B cell (primary cell): ENCODE results near the gene LURAP1L. TPM values are rescaled to one million over a fixed set of nuclear protein-coding genes. Genes with fewer than 3 reads are reported as not detected.

ENCODE experiments used
- ATAC-seq: fragments of 200-7000 bp; cut with Tn5 transposase; one replicate; pipeline ENCODE4 v1.10.0; 2021; ENCODE audit warnings: low read depth, mild to moderate bottlenecking, moderate number of reproducible peaks, moderate library complexity
- CTCF ChIA-PET: fragments of 350-600 bp; sonication (Branson Sonifier 250); formaldehyde crosslinking; loops from one replicate; lab custom pipeline; 2021; ENCODE audit warnings: antibody characterized with exemption, inconsistent platforms; lab: Charles Lee
- POLR2A ChIA-PET: fragments of 350-600 bp; sonication (Branson Sonifier 250); formaldehyde crosslinking; loops from one replicate; lab custom pipeline; 2021; ENCODE audit warnings: antibody characterized with exemption; lab: Charles Lee
- DNase-seq: peaks from one replicate; pipeline ENCODE4 v3.0.0; 2013
- H2AFZ ChIP-seq: 2 replicates; pipeline ENCODE4 v1.6.1; 2012; ENCODE audit warnings: mild to moderate bottlenecking, low read depth, low read length; ENCODE audit not compliant: insufficient read depth, poor library complexity, severe bottlenecking
- H3K27ac ChIP-seq, 2 donors: 1 replicate in 1 of 2; 2 replicates in 1 of 2; pipeline ENCODE4 v1.5.1; 2012 to 2013; ENCODE audit warnings: low read length in 2 of 2, mild to moderate bottlenecking in 2 of 2, moderate library complexity in 1 of 2
- H3K27me3 ChIP-seq, 4 experiments: fragments of 200-600 bp in 1 of 4; sonication (generic) in 1 of 4; replicated peaks in 1 of 4; 1 replicate in 2 of 4; 2 replicates in 2 of 4; pipeline versions ENCODE4 v1.6.1 to v1.7.0; 2013 to 2016; ENCODE audit warnings: low read length in 3 of 4, mild to moderate bottlenecking in 2 of 4, mixed read lengths in 1 of 4, moderate library complexity in 1 of 4; ENCODE audit not compliant: insufficient read depth in 4 of 4, control insufficient read depth in 3 of 4; ENCODE audit errors: control extremely low read depth in 1 of 4
- H3K36me3 ChIP-seq, 2 experiments: replicated peaks in 1 of 2; 1 replicate in 1 of 2; 2 replicates in 1 of 2; pipeline versions ENCODE4 v1.6.1 to v1.7.1; 2013; ENCODE audit warnings: low read length in 1 of 2; ENCODE audit not compliant: insufficient read depth in 2 of 2, control insufficient read depth in 1 of 2; ENCODE audit errors: control extremely low read depth in 1 of 2, extremely low read depth in 1 of 2
- H3K4me1 ChIP-seq, 2 donors: fragments of 200-600 bp in 1 of 2; sonication (generic) in 1 of 2; 1 replicate in 1 of 2; 2 replicates in 1 of 2; pipeline versions ENCODE4 v1.5.1 to v1.6.1; 2013 to 2017; ENCODE audit warnings: low read length in 2 of 2; ENCODE audit not compliant: control insufficient read depth in 2 of 2, insufficient read depth in 2 of 2
- H3K4me2 ChIP-seq: replicated peaks from 2 replicates; pipeline ENCODE3; 2012; ENCODE audit warnings: mild to moderate bottlenecking, low read depth, low read length; ENCODE audit not compliant: poor library complexity, severe bottlenecking
- H3K4me3 ChIP-seq, 5 experiments: fragments of 200-600 bp in 1 of 5; sonication (generic) in 1 of 5; 1 replicate in 3 of 5; 2 replicates in 2 of 5; pipeline versions ENCODE4 v1.5.1 to v1.7.0; 2011 to 2016; ENCODE audit warnings: low read length in 4 of 5, mild to moderate bottlenecking in 4 of 5, low read depth in 2 of 5, control low read depth in 1 of 5, moderate library complexity in 1 of 5; ENCODE audit not compliant: insufficient read depth in 1 of 5; ENCODE audit errors: control extremely low read depth in 1 of 5, extremely low read depth in 1 of 5
- H3K79me2 ChIP-seq: fragments of 200-600 bp; sonication (generic); one replicate; pipeline ENCODE4 v1.6.0; 2016; ENCODE audit warnings: low read length; ENCODE audit not compliant: control insufficient read depth, insufficient read depth
- H3K9ac ChIP-seq: fragments of 200-600 bp; sonication (generic); 2 replicates; pipeline ENCODE4 v1.6.1; 2017; ENCODE audit warnings: mild to moderate bottlenecking, low read length, moderate library complexity
- H3K9me3 ChIP-seq, 3 donors: one replicate each; pipeline versions ENCODE4 v1.6.1 to v1.7.1; 2013; ENCODE audit warnings: low read length in 2 of 3; ENCODE audit not compliant: control insufficient read depth in 2 of 3, insufficient read depth in 1 of 3; ENCODE audit errors: control extremely low read depth in 1 of 3
- H4K20me1 ChIP-seq: 2 replicates; pipeline ENCODE4 v1.6.0; 2012; ENCODE audit warnings: mild to moderate bottlenecking, low read length; ENCODE audit not compliant: insufficient read depth, control insufficient read depth, poor library complexity, severe bottlenecking
- H3K27ac Mint-ChIP-seq: one replicate; pipeline ENCODE4 v1.8.0; 2021; ENCODE audit warnings: mixed read lengths
- H3K27me3 Mint-ChIP-seq: one replicate; pipeline ENCODE4 v1.8.0; 2021; ENCODE audit warnings: mixed read lengths
- H3K4me1 Mint-ChIP-seq: one replicate; pipeline ENCODE4 v1.8.0; 2021; ENCODE audit warnings: mixed read lengths
- H3K4me3 Mint-ChIP-seq: one replicate; pipeline ENCODE4 v1.8.0; 2021; ENCODE audit warnings: mixed read lengths
- H3K9me3 Mint-ChIP-seq: one replicate; pipeline ENCODE4 v1.8.0; 2022; ENCODE audit warnings: mixed read lengths; ENCODE audit not compliant: insufficient read depth
- CTCF ChIP-seq: fragments of 200-600 bp; IDR thresholded peaks from one replicate; pipeline ENCODE4 v1.8.0; 2022; ENCODE audit warnings: antibody characterized with exemption, mild to moderate bottlenecking
- EZH2 ChIP-seq: IDR thresholded peaks from 2 replicates; pipeline ENCODE4 v1.6.1; 2012; ENCODE audit warnings: borderline replicate concordance, low read depth, mild to moderate bottlenecking, moderate library complexity, low read length; ENCODE audit not compliant: insufficient read depth, poor library complexity, severe bottlenecking
- WGBS: methylation state at CpG from one replicate; pipeline ENCODE4 v1.1.5; 2013; ENCODE audit warnings: missing lambda C conversion rate; ENCODE audit not compliant: insufficient coverage; 5-methylcytosine and 5-hydroxymethylcytosine counted together
- intact Hi-C: fragments of 100-400 bp; cut with micrococcal nuclease; formaldehyde crosslinking; loops from one replicate; pipeline ENCODE4 v1.10.0; 2022
- polyA plus RNA-seq: library from polyadenylated mRNA; depleted of rRNA; stranded (reverse); fragments of >200 nt; gene quantifications from 2 replicates; pipeline ENCODE4 v1.2.3, GENCODE V29; 2012
- total RNA-seq, 2 donors: library from RNA; stranded (reverse); fragments of 120-200 nt in 1 of 2; gene quantifications; 1 replicate in 1 of 2; 2 replicates in 1 of 2; pipeline versions ENCODE4 v1.2.3 to v1.2.4, GENCODE V29; 2013 to 2022

Gene LURAP1L
- total and polyA plus RNA-seq, 2 donors (not counting 1 experiment from before 2014, with no cell fraction given), result not detected

- POLR2A ChIA-PET, result no interaction called here
- Histone ChIP-seq H3K27ac (no peak overlapping the region), H3K36me3 (no peaks in the 10 kb centered on the region), H3K4me3 (no peak overlapping the region), H3K4me1 (no peaks in the 10 kb centered on the region), H4K20me1 (no peaks in the 10 kb centered on the region), H3K9me3 (no peaks in the 10 kb centered on the region), H3K4me2 (no peak overlapping the region), H3K9ac (no peak overlapping the region), H2AFZ (no peak overlapping the region), H3K27me3 (no peaks in the 10 kb centered on the region), H3K79me2 (no peaks in the 10 kb centered on the region)
- H3K27me3 Mint-ChIP-seq, result no peaks in the 10 kb centered on the region
- DNase-seq (no peak), ATAC-seq (no peak)
- TF ChIP-seq CTCF (no peak), EZH2 (no peak)
- intact Hi-C loops, result no loop called here
- no peaks in the 10 kb centered on the region for H3K4me1 Mint-ChIP-seq
- H3K27ac Mint-ChIP-seq, result no peak overlapping the region
- H3K9me3 Mint-ChIP-seq, result no peaks in the 10 kb centered on the region
- H3K4me3 Mint-ChIP-seq, result no peak overlapping the region
- CTCF ChIA-PET, result no interaction called here
Observed at GRCh38 chr9:12814877-12815237, 40.0 kb downstream of the LURAP1L start.

- Histone ChIP-seq H3K27ac (no peak overlapping the region), H3K9me3 (no peaks in the 10 kb centered on the region), H3K4me3 (no peak overlapping the region), H3K4me2 (no peak overlapping the region), H3K36me3 (no peaks in the 10 kb centered on the region), H4K20me1 (no peaks in the 10 kb centered on the region), H2AFZ (no peak overlapping the region), H3K79me2 (no peaks in the 10 kb centered on the region), H3K4me1 (no peaks in the 10 kb centered on the region), H3K9ac (no peak overlapping the region), H3K27me3 (no peaks in the 10 kb centered on the region)
- DNase-seq (no peak), ATAC-seq (no peak)
- no CpG with 5 or more reads among the region's 5 CpGs for WGBS
- Mint-ChIP-seq H3K4me3 (no peak overlapping the region), H3K27ac (no peak overlapping the region), H3K4me1 (no peaks in the 10 kb centered on the region), H3K9me3 (no peaks in the 10 kb centered on the region), H3K27me3 (no peaks in the 10 kb centered on the region)
- POLR2A ChIA-PET, result no interaction called here
- CTCF ChIA-PET, result no interaction called here
- TF ChIP-seq EZH2 (no peak), CTCF (no peak)
- intact Hi-C loops, result no loop called here
Observed at GRCh38 chr9:12815888-12816287, 41.1 kb downstream of the LURAP1L start.
